Dedifferentiated amniotic fluid mesenchymal stem cell (primary cell): ENCODE data around the gene MRTFB.

Experiments used
- DNase-seq: peaks from one replicate; pipeline ENCODE4 v3.0.0-alpha.2; 2016; ENCODE audit errors: extremely low spot score

Gene MRTFB

DNA sequence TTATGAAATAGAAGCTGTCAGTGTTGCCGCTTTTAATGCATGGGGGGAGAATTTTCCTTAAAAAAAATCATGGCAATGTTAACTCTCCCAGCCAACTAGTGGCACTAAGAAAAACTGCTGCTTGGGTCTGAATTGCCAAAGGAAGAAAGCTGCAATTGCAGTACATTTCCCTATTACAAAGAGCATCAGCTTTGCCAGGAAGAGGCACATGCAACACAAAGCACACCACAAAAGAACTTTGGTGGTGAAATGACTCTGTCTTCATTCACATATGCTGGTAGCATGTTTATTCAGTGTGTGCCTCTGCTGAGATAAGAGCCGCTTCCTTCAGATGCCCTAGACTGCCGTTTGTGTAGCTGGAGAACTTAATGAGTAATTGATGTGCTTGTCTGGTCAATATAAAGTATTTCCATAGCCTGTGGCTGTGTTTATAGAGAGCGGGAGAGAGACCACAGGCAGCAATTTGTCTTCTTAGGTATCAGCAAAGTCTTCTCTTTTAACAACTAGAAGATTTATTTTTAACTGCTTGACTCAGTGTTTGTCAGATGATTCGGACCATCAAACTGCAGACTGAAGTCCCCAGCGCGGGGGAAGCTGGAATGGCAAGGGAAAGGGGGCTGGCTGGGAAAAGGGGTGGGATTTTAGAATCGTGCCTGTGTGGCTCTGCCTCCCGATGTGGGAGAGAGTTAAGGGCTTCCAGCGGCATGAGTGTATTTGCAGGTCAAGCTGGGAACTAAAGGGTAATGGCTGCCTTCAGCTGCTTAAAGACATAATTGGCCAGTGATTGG, 115.1 kb downstream of the MRTFB start:
- DNase-seq = peak; percentile 83

DNA sequence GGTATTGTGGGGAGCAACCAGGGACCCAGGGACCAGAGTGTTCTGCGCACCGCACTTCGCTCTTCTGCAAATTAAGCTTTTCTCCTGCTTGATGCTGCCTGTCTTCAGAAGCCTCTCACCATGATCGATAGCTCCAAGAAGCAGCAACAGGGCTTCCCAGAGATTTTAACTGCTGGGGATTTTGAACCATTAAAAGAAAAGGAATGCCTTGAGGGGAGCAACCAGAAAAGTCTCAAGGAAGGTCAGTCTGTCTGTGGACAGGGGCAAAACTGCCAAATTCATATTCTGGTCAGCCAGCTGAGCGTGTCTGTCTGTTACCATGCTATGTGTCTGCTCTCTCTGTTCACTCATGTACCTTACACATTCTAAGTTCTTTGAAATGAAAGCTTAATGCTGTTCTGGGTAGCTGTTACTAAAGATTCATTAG, 115.7 kb downstream of the MRTFB start:
- DNase-seq = no peak

DNA sequence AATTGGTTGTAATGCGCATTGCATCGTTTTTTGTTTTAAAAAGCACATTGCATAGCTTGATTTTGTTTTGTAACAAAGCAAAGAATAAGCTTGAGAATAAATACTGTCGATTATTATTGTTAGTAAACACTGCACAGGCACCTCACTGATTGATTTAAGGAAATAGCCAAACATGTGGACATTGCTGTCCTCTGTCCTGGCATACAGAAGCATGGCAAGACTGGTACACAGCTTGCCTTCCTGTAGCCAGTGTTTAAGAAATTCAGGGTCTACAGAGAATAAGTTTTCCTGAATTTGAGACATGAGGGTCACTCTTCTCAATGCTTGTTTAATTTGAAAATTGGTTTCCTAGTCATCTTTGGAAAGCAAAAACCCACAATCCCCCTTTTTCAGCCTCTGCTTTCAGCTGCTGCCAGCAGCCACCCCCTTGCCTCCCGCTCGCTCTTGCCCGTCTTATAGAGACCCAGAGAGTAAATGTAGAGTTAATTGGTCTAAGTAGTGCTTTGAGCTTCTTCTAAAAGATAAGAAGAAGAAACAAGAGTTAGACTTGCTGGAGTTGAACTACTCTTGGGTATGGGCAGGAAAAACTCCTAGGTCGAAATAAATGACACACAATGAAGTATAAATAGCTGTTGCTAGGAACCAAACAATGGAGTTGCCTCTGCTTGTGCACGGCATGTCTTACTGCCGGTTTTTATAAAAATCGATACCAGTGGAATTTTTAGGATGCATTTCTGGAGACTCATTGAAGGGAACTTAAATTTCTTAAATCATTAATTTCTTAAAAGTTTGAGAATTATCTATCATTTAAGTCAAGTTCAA, 116.6 kb downstream of the MRTFB start:
- no peak for DNase-seq

DNA sequence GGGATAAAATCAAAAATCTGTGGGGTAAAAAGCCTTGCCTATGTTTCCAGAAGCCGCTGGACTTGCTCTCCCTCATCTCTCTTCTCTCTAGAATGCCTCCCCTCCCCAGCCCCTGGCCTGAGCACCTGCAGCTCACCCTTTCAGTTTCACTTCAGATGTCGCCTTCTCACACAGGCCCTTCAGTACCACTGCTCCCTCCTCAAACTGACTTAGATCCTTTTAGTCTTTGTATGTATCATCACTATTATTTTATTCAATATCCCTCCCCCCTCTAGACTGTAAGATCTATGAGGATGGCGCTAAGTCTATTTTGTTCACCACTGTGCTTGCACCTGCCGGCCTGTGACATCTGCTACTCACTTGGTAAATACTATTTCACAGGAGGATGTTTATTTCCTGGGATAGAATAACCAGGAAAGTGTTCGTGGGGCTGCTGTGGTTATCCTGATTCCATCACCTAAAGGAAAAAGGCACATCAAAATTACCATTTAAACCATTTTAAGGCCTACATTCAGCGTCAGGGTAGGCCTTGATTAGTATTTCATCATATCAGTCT, 122.3 kb downstream of the MRTFB start:
- no peak for DNase-seq

DNA sequence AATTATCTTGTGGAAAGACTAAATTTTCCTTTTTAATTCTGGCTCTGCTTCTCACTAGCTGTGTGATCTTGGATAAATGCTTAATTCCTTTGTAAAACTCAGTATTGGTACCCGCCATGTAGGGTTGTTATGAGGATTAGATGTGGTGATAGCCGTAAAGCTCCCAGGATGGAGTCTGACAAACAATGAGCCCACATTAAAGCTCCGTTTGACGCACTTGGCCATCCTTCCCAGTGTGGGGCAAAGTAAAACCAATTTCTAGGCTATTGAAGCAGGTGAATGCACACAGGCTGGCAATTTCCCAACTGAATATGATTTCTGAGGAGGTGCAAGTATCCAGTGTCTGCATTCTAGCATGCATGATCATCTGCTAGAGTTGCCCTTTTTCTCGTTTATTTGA, 123.6 kb downstream of the MRTFB start:
- no peak for DNase-seq

DNA sequence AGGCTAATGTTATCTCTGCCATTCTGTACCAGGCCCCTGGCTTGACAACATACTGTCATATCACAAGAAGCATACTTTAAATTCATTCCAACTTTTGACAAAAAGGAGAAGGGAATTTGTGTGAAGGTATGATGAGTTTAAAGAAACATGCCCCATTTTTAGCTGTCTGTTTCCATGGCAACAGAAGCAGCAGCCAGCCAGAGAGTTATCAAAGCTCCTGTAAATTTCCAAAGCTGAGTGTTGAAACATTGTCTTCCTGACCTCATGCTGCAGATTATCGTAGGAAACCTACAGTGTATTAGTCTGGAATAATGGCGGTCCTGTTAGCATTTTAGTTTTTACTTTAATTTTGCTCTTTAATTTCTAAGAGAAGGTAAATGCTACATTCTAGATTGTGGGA, 124.9 kb downstream of the MRTFB start:
- no peak for DNase-seq

DNA sequence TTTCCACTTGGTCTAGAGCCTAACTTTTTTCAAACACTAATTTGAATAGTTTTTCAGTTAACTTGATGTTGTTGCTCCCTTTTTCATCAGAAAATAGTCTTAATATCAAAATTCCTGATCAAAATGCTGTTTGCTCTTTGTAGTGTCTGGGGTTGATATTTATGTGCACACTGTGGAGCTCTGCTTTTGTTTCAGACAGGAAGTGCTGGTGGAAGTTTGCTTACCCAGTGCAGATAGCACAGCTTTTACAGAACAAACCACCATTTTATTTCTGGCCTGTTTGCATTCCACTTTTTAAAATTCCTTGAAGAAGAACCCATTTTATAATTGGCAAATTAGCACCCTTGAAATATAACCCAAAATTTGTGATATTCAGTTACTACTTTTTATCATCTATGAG, 125.4 kb downstream of the MRTFB start:
- peak; percentile 50 for DNase-seq

DNA sequence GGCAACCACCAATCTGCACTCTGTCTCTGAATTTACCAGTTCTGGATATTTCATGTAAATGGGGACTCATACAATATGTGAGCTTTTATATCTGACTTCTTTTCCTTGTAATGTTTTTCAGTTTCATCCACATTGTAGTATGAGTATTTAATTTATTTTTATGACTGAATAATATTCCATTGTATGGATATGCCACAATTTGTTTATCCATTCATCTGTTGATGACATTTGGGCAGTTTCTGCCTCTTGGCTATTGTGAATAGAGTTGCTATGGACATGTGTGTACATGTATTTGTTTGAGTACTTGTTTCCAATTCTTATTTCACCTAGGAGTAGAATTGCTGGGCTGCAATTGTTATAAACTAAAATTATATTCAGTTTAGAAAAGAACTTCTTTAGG, 126.9 kb downstream of the MRTFB start:
- DNase-seq = no peak

DNA sequence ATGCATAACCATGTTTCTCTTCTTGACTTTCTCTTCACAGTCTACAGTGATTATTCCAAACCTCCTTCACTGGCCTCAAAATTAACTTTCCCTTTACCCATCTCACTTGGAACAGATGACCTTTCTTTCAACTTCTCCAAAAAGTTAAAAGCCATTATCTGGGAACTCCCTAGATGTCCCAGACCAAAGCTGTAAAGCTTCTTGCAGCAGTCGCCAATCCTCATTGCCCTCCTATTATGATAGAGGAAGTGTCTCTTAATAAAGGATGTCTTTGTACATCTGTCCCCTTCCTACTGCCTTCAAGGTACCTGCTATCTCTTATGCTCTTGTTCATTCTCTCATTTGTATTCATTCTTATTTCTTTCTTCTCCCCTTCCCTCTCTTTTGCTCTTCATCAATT, 127.5 kb downstream of the MRTFB start:
- DNase-seq = no peak

DNA sequence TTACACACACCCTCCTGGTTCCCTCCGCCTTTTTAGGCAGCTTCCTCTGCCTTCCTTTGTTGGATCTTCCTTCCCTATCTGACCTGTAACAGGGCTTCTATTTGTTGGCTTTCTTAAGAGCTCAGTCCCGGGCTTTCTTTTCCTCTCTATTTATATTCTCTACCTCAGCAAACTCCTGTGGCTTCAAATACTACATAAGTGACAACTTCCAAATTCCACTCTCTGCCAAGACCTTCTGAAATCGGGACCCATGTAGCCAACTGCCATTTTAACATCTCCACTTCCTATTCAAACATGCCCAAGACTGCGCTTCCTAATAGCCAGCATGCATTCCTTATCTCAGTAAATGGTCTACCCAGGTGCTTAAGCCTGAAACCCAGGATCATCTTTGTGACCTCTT, 128.1 kb downstream of the MRTFB start:
- no peak for DNase-seq

DNA sequence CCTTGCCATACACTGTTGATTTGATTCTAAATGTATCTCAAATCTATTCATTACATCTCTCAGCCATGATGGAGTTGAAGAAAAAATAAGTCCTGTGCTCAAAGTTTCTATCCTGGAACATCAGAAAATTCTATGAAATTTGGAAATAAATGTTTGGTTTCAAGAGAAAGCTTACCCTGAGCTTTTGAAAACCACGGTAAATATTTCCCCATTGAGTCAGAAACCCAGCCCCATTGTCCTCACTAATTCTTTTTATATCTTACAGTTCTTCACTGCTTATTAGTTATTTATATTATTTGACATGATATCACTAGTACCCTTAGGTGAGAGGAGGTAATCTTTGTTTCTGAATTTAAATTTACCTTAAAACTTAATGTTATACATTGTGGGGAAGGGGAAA, 128.5 kb downstream of the MRTFB start:
- no peak for DNase-seq

DNA sequence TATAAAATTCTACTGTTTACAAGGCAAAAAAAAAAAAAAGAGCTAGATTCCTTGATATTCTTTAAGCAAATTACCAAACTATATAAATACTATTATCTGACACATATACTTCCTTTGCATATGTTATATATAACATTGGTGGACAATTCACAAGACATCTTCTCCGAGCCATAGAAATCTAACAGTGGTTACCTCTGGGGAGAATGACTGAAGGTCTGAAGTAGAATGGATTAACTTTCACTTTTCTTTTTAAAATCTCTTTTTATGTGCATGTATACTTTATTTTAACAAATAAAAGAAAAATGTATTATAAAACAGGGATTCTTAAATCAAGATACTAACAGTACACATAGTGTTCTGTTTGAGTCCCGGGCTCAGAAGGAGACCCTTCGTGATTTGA, 131.0 kb downstream of the MRTFB start:
- DNase-seq = no peak

DNA sequence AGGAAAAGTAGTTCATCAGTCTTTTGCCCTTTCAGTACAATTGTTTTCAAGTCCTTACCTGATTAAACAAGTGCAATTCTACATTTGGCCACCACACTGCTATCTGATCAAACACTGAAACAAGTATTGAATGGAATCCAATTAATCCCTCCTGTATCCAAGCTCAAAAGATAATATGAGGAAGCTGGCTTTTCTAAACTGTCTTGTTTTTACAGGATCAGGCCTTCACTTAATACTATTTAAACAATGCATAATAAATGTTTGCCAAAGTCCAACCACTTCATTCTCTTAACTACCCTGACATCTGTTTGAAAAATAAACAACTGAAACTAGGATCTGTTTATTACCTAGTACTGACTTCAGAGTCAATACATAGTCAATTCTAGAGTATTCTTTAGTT, 131.6 kb downstream of the MRTFB start:
- no peak for DNase-seq

DNA sequence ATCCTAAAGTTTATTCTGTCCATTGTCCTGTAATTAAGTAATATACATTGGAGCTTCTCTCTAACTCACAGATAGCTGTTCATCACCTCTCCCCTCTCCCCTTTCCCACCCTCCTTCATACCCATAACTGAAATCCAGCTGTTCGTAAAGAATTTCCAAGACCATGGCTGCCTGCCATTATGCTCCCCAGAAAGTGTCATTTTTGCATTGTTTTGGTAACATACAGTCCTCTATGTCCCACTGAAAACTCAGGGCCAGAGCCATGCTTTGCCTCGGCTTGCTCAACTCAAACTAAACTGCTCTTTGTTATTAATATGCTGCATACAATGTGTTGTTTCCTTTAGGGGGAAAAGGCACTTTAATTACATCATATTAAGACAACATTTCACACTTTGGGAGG, 132.0 kb downstream of the MRTFB start:
- no peak for DNase-seq

DNA sequence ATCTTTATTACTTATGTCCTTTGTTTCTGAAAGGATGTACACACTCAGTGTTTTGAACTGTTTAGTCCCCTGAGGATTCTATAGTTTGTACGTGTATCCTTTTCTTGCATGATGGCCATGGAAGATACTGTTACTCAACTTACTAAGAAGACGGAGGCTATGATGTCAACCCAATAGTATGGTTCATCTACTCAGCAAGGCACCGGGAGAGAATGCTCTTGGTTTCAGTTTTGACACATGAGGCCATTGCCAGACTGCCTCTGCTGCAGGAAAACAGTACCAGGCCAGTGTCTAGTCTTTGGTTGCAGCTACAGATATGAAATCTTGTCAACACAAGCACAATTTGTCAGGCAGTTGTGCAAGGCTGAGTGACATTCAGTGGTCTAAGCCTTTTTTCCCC, 134.5 kb downstream of the MRTFB start:
- no peak for DNase-seq

DNA sequence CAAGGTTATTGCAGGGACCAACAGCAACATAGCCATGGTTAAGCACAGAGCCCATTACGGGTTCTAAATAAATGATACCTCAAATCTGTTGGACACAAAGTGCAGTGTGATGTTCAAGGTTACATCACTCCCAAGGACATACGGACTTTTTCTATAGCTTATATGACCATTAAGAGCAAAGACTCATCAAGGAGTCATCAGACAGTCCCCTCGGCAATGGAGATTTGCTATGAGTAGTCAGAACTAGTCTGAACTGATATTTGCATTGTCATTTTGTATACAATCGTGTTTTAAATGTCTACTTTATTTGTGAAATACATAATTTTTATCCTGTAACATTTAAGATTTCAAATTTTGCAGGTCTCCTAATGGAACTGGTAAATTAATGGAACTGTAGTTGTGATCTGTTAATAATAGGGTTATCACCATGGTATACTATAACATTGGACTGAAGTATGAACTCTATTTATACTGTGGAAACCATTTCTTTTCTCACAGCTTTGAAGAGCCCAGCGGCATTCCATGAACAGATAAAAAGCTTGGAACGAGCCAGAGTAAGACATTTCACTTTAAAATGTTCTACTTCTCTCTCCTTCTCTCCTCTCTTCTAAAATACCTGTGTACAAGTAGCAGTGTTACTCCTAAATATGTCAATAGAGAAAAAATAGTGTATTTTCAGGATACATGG, 140.9 kb downstream of the MRTFB start:
- no peak for DNase-seq

DNA sequence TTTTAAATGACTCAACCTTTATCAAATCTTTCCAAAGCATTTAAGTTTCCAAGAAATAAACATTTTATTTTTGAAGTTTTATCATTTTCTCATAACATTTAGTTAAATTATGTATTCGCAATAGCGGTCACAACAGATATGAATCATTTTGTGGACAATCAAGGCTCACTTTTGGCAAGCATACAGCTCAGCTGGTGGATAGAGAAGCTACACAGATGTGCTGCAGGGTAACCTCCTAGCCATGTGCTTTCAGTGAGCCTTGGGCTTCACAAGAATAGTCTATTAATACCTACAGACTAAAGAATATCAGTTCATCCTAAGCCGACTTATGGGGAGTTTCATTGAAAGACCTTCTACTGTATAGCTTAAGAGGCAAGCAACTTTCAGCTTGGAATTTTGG, 144.8 kb downstream of the MRTFB start:
- no peak for DNase-seq

DNA sequence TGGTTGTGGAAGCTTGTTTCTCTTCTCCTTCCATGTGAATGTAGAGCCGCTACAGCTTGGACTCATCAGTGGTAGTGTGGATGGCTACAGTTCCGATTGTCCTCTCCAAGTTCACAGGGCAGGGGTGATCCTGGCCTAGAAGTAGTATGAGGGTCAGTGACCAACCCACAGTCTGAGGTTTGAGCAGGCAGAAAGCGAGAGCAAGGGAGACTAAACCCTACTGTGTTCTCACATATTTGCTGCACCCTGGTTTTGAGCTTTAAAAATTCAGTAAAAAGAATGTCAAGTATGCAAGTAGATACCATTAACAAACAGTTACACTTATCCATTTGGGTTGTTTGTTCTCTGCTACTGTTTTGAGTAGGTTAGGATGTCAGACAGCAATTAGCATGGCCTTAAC, 148.9 kb downstream of the MRTFB start:
- no peak for DNase-seq

DNA sequence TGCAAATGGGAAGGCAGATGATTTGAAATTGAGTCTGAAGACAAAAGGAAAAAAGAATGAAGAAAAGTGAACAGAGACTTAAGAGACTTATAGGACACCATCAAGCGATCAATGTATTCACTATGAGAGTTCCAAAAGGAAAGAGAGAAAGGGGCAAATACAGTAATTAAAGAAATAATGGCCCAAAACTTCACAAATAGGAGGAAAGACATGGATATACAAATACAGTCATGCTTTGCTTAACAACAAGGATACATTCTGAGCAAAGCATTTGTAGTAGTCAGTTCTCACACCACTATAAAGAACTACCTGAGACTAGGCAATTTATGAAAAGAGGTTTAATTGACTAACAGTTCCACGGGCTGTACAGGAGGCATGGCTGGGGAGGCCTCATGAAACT, 152.5 kb downstream of the MRTFB start:
- DNase-seq = no peak

DNA sequence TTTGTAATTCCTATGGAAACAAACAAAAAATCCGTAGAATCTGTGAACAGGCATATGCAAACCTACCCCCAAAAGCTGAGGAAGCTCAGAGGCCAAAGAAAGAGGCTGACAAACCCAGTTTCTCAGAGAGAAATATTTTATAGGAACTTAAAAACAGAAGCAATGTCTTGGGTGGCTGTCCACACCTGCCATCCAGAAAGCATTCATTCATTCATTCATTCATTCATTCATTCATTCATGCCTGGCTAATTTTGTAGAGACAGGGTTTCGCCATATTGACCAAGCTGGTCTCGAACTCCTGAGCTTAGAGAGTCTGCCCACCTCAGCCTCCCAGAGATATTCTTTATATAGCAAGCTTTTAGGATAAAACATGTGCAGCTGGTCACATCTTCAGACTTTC, 154.3 kb downstream of the MRTFB start:
- DNase-seq = no peak

DNA sequence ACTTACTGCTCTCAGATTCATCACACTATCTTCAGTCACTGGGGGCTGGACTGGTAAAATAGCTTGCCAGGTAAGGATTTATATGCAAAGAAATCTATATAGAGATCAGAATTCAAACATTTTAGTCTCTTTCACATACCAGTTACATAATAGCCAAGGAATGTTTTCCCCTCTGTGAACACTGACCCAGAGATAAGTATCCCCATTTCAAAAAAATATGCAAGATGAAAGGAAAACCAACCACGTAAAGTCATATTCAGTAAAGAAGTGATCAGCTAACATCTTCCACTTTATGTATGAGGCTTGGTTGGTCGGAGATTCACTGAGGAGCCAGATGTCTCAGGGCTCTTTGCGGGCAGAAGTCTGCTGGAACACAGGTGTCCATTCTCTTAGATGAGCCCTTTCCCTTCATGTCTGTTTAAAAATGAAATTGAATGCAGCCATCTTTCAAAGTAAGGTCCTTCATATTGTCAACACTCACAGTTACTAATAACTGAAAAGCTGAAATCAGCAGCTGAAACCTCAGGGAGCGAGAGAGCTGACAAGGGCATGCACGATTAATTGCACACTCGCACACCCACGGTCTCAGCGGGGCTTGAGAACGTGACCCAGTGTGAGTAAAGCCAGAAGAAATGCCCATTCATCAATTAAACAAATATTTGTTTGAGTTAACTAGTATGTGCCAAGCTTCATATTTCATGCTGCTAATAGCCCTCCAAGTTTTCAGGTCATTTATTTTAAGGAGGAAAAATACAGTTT, 161.2 kb downstream of the MRTFB start:
- no peak for DNase-seq

DNA sequence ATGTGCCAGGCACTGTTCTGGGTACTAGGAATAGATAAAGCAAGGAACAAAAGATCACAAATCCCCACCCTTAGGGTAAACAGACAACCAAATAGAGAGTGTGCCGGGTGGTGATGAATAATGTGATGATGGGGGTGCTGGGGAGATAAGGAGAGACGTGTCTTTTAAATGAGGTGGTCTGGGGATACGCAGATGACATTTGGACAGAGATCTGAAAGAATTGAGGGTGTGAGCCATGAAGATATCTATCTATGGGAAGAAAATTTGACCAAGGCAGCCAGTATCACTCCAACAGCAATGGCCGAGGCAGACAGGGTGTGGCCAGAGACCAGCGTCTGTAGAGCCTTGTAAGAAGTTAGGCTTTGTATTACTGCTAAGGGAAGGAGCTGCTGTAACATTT, 165.3 kb downstream of the MRTFB start:
- no peak for DNase-seq
